Measurements from ENCODE around the gene TMEM126A.

TMEM126A gene

GRCh38 chr11:85680897-85681296 lies 33.1 kb downstream of the TMEM126A start:
- TF ChIP-seq, protein P1, sequence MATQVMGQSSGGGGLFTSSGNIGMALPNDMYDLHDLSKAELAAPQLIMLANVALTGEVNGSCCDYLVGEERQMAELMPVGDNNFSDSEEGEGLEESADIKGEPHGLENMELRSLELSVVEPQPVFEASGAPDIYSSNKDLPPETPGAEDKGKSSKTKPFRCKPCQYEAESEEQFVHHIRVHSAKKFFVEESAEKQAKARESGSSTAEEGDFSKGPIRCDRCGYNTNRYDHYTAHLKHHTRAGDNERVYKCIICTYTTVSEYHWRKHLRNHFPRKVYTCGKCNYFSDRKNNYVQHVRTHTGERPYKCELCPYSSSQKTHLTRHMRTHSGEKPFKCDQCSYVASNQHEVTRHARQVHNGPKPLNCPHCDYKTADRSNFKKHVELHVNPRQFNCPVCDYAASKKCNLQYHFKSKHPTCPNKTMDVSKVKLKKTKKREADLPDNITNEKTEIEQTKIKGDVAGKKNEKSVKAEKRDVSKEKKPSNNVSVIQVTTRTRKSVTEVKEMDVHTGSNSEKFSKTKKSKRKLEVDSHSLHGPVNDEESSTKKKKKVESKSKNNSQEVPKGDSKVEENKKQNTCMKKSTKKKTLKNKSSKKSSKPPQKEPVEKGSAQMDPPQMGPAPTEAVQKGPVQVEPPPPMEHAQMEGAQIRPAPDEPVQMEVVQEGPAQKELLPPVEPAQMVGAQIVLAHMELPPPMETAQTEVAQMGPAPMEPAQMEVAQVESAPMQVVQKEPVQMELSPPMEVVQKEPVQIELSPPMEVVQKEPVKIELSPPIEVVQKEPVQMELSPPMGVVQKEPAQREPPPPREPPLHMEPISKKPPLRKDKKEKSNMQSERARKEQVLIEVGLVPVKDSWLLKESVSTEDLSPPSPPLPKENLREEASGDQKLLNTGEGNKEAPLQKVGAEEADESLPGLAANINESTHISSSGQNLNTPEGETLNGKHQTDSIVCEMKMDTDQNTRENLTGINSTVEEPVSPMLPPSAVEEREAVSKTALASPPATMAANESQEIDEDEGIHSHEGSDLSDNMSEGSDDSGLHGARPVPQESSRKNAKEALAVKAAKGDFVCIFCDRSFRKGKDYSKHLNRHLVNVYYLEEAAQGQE (IDR thresholded peaks at IDR 0.05; ENCODE audit: insufficient read depth in 1 of 2, low read depth in 2 of 2, low read length in 2 of 2) = no peak
- no peak for TF ChIP-seq POLR2AphosphoS5 (IDR thresholded peaks at IDR 0.05; ENCODE audit: low read depth, low read length)
- TF ChIP-seq TAF1 (IDR thresholded peaks at IDR 0.05; ENCODE audit: borderline replicate concordance, insufficient read depth, low read length) = no peak
- no peak for TF ChIP-seq FOXP2 (optimal IDR thresholded peaks at IDR 0.05; ENCODE audit: borderline replicate concordance, extremely low read depth, extremely low read length, insufficient read depth)
- TF ChIP-seq SIN3A (IDR thresholded peaks at IDR 0.05; ENCODE audit: borderline replicate concordance, insufficient read depth, low read length) = no peak

- no peak for TF ChIP-seq POLR2AphosphoS5 (IDR thresholded peaks at IDR 0.05; ENCODE audit: low read depth, low read length)
- no peak for TF ChIP-seq SIN3A (IDR thresholded peaks at IDR 0.05; ENCODE audit: borderline replicate concordance, insufficient read depth, low read length)
These were observed 34.9 kb downstream of the TMEM126A start for GRCh38 chr11:85682330-85683305.

- TF ChIP-seq, protein P1 (IDR thresholded peaks at IDR 0.05; ENCODE audit: insufficient read depth in 1 of 2, low read depth in 2 of 2, low read length in 2 of 2) = 0 out of 4 replicates have a peak, but pooled peaks of 1 of the 2 experiments have one; percentile 40
- no peak for TF ChIP-seq SIN3A (IDR thresholded peaks at IDR 0.05; ENCODE audit: borderline replicate concordance, insufficient read depth, low read length)
These were observed 37.5 kb downstream of the TMEM126A start for GRCh38 chr11:85685125-85685819.

GRCh38 chr11:85685820-85686459 lies 38.2 kb downstream of the TMEM126A start, which contains the start of gene CCDC89:
Gene CCDC89, minus strand, starts transcription at chr11:85686195. Its CDS starts 65 bp downstream, at chr11:85686130.
- TF ChIP-seq SIN3A (IDR thresholded peaks at IDR 0.05; ENCODE audit: borderline replicate concordance, insufficient read depth, low read length) (no peak), TAF1 (IDR thresholded peaks at IDR 0.05; ENCODE audit: borderline replicate concordance, insufficient read depth, low read length) (no peak), FOXP2 (optimal IDR thresholded peaks at IDR 0.05; ENCODE audit: borderline replicate concordance, extremely low read depth, extremely low read length, insufficient read depth) (no peak), POLR2AphosphoS5 (IDR thresholded peaks at IDR 0.05; ENCODE audit: low read depth, low read length) (no peak)
- TF ChIP-seq, protein P1 (IDR thresholded peaks at IDR 0.05; ENCODE audit: insufficient read depth in 1 of 2, low read depth in 2 of 2, low read length in 2 of 2) = no peak

DNA sequence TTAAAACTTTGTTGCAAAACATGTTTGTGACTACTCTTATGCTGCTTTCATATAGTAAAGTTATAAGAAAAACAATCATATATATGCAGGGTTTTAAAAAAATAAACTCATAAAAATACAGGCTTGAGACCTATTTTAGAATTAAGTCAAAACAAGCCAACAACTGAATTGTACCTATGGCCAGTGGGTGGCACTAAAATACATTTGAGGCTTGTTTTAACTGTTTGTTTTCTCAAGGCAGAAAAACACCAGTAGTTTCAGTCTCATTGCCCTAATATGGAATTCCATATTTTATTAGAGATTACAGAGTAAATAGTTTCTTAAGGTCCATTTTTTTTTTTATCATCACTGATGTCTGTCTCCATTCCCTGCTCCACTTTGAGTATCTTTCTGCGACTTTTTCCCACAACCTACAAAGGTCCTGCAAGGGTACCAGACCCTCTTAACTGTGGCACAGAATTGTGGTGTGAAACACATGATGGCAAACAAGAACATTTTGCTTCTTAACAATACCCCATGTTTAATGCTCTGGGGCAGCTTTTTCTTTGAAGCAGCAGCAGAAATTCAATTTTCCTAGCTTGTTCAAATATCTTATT lies 46.7 kb downstream of the TMEM126A start:
- TF ChIP-seq SIN3A (IDR thresholded peaks at IDR 0.05; ENCODE audit: borderline replicate concordance, insufficient read depth, low read length) = no peak
- TF ChIP-seq, protein P1 (IDR thresholded peaks at IDR 0.05; ENCODE audit: insufficient read depth in 1 of 2, low read depth in 2 of 2, low read length in 2 of 2) = no peak
- no peak for TF ChIP-seq POLR2AphosphoS5 (IDR thresholded peaks at IDR 0.05; ENCODE audit: low read depth, low read length)
- TF ChIP-seq TAF1 (IDR thresholded peaks at IDR 0.05; ENCODE audit: borderline replicate concordance, insufficient read depth, low read length) = no peak
- TF ChIP-seq FOXP2 (optimal IDR thresholded peaks at IDR 0.05; ENCODE audit: borderline replicate concordance, extremely low read depth, extremely low read length, insufficient read depth) = no peak

All from PFSK-1 (cell line).